Osteoblast (primary cell): ENCODE results near the gene CBX3. TPM values are rescaled to one million over a fixed set of nuclear protein-coding genes. Genes with fewer than 3 reads are reported as not detected.
"Not testable (repeated sequence)": the region's sequence is repeated elsewhere in the genome, so short reads cannot be mapped to it uniquely, and the experiment has no call there.

ENCODE experiments used
- DNase-seq: peaks from one replicate; pipeline ENCODE4 v3.0.0; 2011; ENCODE audit warnings: low spot score, mixed read lengths; ENCODE audit not compliant: insufficient read length; ENCODE audit errors: missing footprints
- H2AFZ ChIP-seq: 2 replicates; pipeline ENCODE4 v1.6.0; 2011; ENCODE audit warnings: mild to moderate bottlenecking, low read length
- H3K27ac ChIP-seq: 2 replicates; pipeline ENCODE4 v1.5.1; 2011; ENCODE audit warnings: mild to moderate bottlenecking, low read depth, low read length, moderate library complexity
- H3K27me3 ChIP-seq: 2 replicates; pipeline ENCODE4 v1.6.0; 2012; ENCODE audit warnings: mild to moderate bottlenecking, control low read depth, inconsistent platforms, low read length, moderate library complexity; ENCODE audit not compliant: insufficient read depth
- H3K36me3 ChIP-seq: 2 replicates; pipeline ENCODE4 v1.5.1; 2011; ENCODE audit warnings: mild to moderate bottlenecking, low read length, control low read depth, moderate library complexity; ENCODE audit not compliant: insufficient read depth
- H3K4me1 ChIP-seq: 2 replicates; pipeline ENCODE4 v1.5.1; 2011; ENCODE audit warnings: mild to moderate bottlenecking, low read length, control low read depth, moderate library complexity; ENCODE audit not compliant: insufficient read depth
- H3K4me2 ChIP-seq: 2 replicates; pipeline ENCODE4 v1.6.0; 2011; ENCODE audit warnings: mild to moderate bottlenecking, low read length; ENCODE audit not compliant: insufficient read depth
- H3K4me3 ChIP-seq: fragments of 200-600 bp; sonication (generic); 3 replicates; pipeline ENCODE4 v1.5.1; 2012; ENCODE audit warnings: mild to moderate bottlenecking, low read length, inconsistent platforms; ENCODE audit not compliant: insufficient read depth
- H3K79me2 ChIP-seq: 2 replicates; pipeline ENCODE4 v1.6.0; 2012; ENCODE audit warnings: mild to moderate bottlenecking, low read length, control low read depth, inconsistent platforms; ENCODE audit not compliant: insufficient read depth
- H3K9me3 ChIP-seq: 2 replicates; pipeline ENCODE4 v1.5.1; 2011; ENCODE audit warnings: low read depth, low read length, control low read depth
- H4K20me1 ChIP-seq: 2 replicates; pipeline ENCODE4 v1.6.0; 2012; ENCODE audit warnings: mild to moderate bottlenecking, low read length, control low read depth; ENCODE audit not compliant: insufficient read depth
- total RNA-seq: library from RNA; depleted of rRNA; stranded (reverse); fragments of >200 nt; gene quantifications from 2 replicates; pipeline ENCODE4 v1.2.3, GENCODE V29; 2012
- TF ChIP-seq, protein P1 (sequence below): IDR thresholded peaks from 2 replicates; pipeline ENCODE4 v1.5.1; 2011; ENCODE audit warnings: mild to moderate bottlenecking, low read depth, low read length, moderate library complexity; ENCODE audit errors: extremely low read depth

Gene CBX3
- total RNA-seq, 1 donor = 142 TPM

GRCh38 chr7:26191974-26192479 is 9.5 kb upstream of the CBX3 start:
- Histone ChIP-seq H2AFZ (no peak overlapping the region), H3K4me3 (no peak overlapping the region), H4K20me1 (peaks cover 71% of the 10 kb centered on the region), H3K27me3 (no peaks in the 10 kb centered on the region), H3K9me3 (no peaks in the 10 kb centered on the region), H3K27ac (no peak overlapping the region), H3K79me2 (peaks cover 46% of the 10 kb centered on the region), H3K4me2 (no peak overlapping the region), H3K4me1 (peaks cover 14% of the 10 kb centered on the region), H3K36me3 (peaks cover 97% of the 10 kb centered on the region)
- TF ChIP-seq, protein P1, sequence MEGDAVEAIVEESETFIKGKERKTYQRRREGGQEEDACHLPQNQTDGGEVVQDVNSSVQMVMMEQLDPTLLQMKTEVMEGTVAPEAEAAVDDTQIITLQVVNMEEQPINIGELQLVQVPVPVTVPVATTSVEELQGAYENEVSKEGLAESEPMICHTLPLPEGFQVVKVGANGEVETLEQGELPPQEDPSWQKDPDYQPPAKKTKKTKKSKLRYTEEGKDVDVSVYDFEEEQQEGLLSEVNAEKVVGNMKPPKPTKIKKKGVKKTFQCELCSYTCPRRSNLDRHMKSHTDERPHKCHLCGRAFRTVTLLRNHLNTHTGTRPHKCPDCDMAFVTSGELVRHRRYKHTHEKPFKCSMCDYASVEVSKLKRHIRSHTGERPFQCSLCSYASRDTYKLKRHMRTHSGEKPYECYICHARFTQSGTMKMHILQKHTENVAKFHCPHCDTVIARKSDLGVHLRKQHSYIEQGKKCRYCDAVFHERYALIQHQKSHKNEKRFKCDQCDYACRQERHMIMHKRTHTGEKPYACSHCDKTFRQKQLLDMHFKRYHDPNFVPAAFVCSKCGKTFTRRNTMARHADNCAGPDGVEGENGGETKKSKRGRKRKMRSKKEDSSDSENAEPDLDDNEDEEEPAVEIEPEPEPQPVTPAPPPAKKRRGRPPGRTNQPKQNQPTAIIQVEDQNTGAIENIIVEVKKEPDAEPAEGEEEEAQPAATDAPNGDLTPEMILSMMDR = no peak
- no peak for DNase-seq

GRCh38 chr7:26192485-26193087 is 9.0 kb upstream of the CBX3 start:
- peaks cover 71% of the 10 kb centered on the region for H4K20me1 ChIP-seq

DNA sequence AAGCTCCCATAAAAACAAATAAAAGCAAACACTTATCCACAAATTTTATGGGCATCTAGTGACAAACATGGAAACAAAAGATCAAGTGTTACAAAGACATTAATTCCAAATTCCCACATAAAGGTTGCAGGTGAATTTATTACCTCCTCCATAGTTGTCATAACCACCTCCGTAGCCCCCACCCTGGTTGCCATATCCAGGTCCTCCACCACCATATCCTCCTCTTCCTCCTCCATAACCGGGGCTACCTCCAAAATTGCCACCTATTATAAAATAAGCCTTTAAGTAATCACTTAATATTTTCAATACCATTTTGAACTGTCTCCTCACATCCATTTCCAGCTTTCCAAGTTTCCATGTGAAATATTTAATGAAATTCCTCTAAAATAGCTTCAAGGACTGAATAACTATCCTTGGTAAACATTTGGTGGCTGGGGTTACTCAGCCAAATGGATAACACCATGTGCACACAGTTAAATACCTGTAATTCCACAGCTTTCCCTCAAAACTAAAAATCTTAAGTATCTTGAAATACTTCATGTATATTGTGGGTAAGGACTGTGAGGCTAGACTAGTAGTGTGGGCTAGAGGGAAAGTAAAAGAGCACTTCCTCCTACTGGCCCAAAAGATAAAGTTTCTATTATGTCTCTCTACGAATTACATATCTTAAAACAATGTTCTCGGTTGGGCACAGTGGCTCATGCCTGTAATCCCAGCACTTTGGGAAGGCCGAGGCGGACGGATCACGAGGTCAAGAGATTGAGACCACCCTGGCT is 7.9 kb upstream of the CBX3 start:
- Histone ChIP-seq H3K27me3 (no peaks in the 10 kb centered on the region), H2AFZ (no peak overlapping the region), H3K9me3 (no peaks in the 10 kb centered on the region), H3K4me2 (no peak overlapping the region), H3K4me1 (peaks cover 21% of the 10 kb centered on the region), H3K4me3 (no peak overlapping the region), H3K79me2 (peaks cover 61% of the 10 kb centered on the region), H3K27ac (no peak overlapping the region), H3K36me3 (peaks cover 92% of the 10 kb centered on the region), H4K20me1 (peaks cover 71% of the 10 kb centered on the region)
- DNase-seq = no peak
- TF ChIP-seq, protein P1 = no peak

More at GRCh38 chr7:26192485-26193087, 9.0 kb upstream of the CBX3 start:
- TF ChIP-seq, protein P1 = no peak
- Histone ChIP-seq H3K9me3 (no peaks in the 10 kb centered on the region), H3K4me1 (peaks cover 19% of the 10 kb centered on the region), H2AFZ (no peak overlapping the region), H3K79me2 (peaks cover 52% of the 10 kb centered on the region), H3K36me3 (peaks cover 98% of the 10 kb centered on the region), H3K4me2 (no peak overlapping the region), H3K27ac (no peak overlapping the region), H3K4me3 (no peak overlapping the region), H3K27me3 (no peaks in the 10 kb centered on the region)
- no peak for DNase-seq

GRCh38 chr7:26194764-26195163 is 6.8 kb upstream of the CBX3 start:
- H3K4me3 ChIP-seq, DNase-seq, H3K9me3 ChIP-seq, H3K4me2 ChIP-seq, H2AFZ ChIP-seq, H3K27ac ChIP-seq, H3K27me3 ChIP-seq: not testable (repeated sequence)
- H3K4me1 ChIP-seq = peaks cover 21% of the 10 kb centered on the region
- H3K36me3 ChIP-seq = peaks cover 84% of the 10 kb centered on the region
- H3K79me2 ChIP-seq = peaks cover 73% of the 10 kb centered on the region
- peaks cover 81% of the 10 kb centered on the region for H4K20me1 ChIP-seq
